H1 (cell line): ENCODE measurements around the gene RIN1. TPM values are rescaled to one million over a fixed set of nuclear protein-coding genes. Genes with fewer than 3 reads are reported as not detected.

Experiments
- JUN ChIP-seq: IDR thresholded peaks from 2 replicates; pipeline ENCODE4 v1.6.1; 2011; ENCODE audit warnings: low read depth, mild to moderate bottlenecking, improper control_type of control experiment, low read length
- POU5F1 ChIP-seq: IDR thresholded peaks from 2 replicates; pipeline ENCODE4 v1.6.1; 2011; ENCODE audit warnings: low read depth, mild to moderate bottlenecking, low read length, moderate library complexity
- polyA plus RNA-seq, 7 experiments: library from polyadenylated mRNA; depleted of rRNA in 3 of 7; stranded (reverse) in 5 of 7; unstranded in 2 of 7; fragments of >200 nt in 5 of 7; fragments of 200-250 nt in 2 of 7; gene quantifications; 1 replicate in 5 of 7; 2 replicates in 1 of 7; 4 replicates in 1 of 7; pipeline versions ENCODE4 v1.2.1 to v1.2.3, GENCODE V29; 2011 to 2013; ENCODE audit warnings: missing spikeins in 2 of 7, mixed read lengths in 2 of 7
- total RNA-seq: library from RNA; stranded (reverse); fragmentation: NEBNext Ultra II Directional; extraction: Animal tissue kit (Norgen Biotek cat#: 25700); gene quantifications from 2 replicates; pipeline ENCODE4 v1.2.1, GENCODE V29; 2021

Gene RIN1
- total and polyA plus RNA-seq, 2 of the 8 experiments (the other 6 are each of a cell fraction or from before 2014, with no cell fraction given), result 2.5 to 5.4 TPM

DNA sequence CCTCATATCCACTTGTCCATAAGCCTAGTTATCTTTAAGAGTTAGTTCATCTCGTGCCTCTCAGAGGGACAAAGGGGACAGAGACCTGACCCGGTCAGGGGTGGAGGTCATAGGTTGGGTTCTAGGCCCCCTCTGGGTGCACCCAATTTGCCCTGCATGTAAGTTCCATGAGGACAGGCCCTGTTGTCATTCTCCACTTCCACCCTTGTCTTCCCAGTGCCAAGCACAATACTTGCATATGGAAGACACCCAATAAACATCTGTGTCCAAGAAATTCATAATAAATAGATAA, 46.0 kb downstream of the RIN1 start (continued):
- no peak for TF ChIP-seq POU5F1
- no peak for TF ChIP-seq JUN
